HG03175 (cell line): Measurements from ENCODE around the gene CTIF.

Experiments used
- ATAC-seq: cut with Tn5 transposase; IDR thresholded peaks from one replicate; pipeline ENCODE4 v1.9.1; 2021; ENCODE audit warnings: mild to moderate bottlenecking, moderate library complexity; ENCODE audit not compliant: unreplicated experiment

The CTIF gene

GRCh38 chr18:48675912-48676311 lies 137.1 kb downstream of the CTIF start:
- no peak for ATAC-seq

DNA sequence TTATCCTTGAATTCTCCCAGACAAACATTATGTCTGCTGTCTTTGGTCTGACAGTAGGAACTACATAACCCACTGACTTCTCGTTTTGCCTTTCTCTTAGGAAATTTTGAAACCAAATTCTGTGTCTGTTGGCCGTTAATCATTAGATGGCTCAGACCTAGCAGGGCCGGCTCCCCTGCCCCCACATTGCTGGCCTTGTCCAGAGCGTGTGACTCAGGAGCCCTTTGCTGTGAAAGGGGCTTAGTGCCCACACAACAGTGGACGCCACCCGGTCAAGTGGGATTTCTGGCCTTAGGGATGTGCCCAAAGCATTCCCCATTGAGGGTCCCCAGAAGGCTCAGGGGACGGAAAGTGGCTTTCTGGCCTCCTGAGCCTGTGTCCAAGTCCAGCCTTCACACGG lies 137.5 kb downstream of the CTIF start:
- no peak for ATAC-seq

DNA sequence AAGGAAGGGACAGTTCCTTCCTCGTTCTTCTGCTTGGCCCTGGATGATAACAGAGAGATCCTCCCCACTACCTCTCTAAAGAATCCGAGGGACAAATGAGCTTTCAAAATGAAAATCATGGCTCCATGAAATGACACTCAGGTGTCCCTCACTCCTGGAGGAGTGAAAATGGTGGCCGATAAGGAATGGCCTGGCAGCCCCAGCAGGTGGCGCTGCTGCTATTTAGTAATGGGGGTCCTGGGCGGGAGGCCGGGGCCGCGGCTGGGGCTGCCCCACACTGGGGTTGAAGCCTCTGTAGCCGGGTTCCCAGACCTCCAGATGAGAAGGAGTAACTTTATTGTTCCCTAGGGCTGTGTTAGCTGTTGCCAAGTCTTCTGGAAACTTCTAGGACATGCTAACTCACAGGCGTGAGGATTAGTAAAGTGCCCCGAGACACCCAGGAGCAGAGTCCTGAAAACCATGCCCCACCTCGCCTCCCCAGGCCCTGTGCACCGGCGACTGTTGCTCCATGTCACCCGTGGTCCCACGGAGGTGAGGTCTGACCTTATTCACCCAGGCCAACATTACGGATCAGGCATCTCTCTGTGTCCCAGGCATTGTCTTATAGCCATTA lies 138.0 kb downstream of the CTIF start:
- peak; percentile 51 for ATAC-seq

DNA sequence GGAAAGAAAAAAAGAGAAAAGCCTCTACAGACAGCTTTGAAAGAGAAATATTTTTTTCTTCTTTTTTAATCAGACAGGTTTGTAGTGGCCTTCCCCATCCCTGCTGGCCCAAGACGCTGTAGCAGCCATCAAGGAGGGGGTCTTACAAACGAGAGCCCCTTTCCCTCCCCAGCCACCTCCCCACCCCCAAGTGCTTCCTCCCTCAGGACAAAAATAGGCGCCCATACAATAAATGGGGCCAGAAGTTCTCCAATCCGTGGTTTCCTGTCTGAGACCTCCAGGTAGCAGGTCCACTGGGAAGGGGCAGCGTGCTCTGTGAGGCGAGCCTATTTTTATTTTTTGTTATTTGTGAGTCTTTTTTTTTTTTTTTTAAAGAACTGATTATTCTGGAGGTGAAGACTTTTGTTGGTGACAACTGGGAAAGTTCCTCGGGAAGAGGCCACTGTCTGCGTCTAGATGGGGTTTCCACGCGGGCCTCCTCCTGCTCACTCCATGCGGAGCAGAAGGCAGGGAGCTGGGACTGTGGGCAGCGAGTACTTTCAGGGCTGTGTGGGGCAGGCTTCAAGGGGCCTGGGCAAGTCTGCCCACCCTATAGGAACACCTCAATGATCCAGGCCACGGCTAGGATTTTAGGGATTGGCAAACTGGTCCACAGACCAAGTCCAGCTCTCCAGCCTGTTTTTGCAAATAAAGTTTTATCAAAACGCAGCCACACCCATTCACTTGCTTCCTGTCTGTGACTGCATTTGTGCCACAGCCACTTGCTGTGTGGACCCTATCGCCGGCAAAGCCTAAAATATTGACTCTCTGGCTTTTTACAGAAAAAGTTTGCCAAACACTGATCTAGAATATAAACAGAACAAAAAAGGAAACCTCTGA lies 139.6 kb downstream of the CTIF start:
- ATAC-seq, result no peak

DNA sequence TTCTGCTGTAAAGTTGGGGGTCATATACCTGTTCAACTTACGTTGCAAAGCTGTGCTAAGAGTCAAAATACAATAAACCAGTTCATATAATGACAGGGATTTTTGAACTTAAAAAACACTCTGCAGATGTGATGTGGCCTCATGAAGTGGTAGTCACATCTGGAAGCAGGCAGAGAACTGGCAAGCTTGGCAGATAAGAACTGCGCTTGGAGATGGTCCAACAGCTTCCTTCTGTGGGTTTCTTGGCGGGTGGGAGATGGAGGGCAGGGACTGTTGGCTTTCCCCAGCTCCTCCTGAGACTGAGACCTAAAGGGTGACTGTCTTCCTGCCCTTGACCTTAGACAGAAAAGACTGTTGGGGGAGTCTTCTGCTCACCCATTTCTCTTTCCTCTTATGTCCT lies 140.4 kb downstream of the CTIF start:
- no peak for ATAC-seq

- no peak for ATAC-seq
These were observed 141.8 kb downstream of the CTIF start for GRCh38 chr18:48680339-48681250.

DNA sequence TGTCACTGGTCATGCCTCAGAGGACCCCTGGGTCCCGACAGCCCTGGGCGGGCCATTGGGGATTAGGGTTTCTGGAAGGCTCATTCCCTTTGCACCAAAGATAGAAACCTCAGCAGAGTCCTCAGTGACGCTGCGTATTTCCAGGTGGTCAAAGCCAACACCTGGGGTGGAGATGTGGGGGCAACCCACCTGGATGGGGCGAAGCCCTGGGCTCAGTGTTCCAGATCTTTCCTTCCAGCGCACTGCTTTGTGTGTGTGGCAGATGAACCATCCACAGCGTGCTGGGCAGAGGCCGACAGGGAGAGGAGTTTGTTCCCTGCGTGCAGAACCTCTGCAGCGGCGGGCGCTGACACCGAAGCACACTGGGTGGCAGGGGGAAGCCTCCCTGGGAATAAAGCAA lies 143.9 kb downstream of the CTIF start:
- no peak for ATAC-seq

DNA sequence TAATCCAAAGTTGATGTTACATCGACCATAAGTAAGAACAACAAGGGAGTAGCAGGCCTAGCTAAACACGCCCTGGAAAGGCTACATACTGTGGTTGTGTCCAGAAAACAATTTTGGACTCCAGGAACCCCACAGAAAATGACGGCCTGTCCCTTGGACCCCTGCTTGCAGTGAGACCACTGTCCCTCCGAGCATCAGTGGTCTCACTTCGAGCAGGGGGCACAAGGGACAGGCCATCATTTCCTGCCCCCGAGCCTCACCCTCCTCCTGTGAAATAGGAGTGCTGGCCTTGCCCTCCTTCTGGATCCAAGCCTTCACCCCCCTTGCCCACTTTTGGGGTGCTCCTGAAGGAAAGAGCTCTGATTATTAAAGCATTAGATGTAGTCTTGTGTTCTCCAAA lies 144.4 kb downstream of the CTIF start:
- ATAC-seq, result no peak

GRCh38 chr18:48683661-48684060 lies 144.8 kb downstream of the CTIF start:
- no peak for ATAC-seq

GRCh38 chr18:48687346-48688042 lies 148.7 kb downstream of the CTIF start:
- ATAC-seq, result no peak

- no peak for ATAC-seq
These were observed 150.1 kb downstream of the CTIF start for GRCh38 chr18:48688961-48689360.

DNA sequence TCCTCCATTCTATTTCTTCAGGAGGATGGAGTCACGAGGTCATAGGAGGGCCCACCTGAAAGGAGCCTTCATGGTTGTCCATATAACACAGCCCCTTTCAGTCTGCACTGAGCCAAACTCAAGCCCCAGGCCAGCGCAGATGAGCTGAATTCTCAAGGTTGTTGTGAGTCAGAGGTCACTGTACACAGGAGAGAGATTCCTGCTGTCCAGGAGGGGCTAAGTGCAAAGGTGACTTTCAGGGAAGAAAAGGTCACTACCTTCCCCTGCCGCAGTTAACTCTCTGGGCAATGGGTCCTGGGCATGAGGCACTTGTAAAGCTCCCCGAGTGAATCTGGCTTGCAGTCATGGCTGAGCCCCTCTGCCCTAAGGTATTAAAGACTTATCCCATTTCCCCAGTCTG lies 150.7 kb downstream of the CTIF start:
- no peak for ATAC-seq

GRCh38 chr18:48690494-48690893 lies 151.7 kb downstream of the CTIF start:
- ATAC-seq, result no peak

GRCh38 chr18:48693006-48693405 lies 154.2 kb downstream of the CTIF start:
- no peak for ATAC-seq

DNA sequence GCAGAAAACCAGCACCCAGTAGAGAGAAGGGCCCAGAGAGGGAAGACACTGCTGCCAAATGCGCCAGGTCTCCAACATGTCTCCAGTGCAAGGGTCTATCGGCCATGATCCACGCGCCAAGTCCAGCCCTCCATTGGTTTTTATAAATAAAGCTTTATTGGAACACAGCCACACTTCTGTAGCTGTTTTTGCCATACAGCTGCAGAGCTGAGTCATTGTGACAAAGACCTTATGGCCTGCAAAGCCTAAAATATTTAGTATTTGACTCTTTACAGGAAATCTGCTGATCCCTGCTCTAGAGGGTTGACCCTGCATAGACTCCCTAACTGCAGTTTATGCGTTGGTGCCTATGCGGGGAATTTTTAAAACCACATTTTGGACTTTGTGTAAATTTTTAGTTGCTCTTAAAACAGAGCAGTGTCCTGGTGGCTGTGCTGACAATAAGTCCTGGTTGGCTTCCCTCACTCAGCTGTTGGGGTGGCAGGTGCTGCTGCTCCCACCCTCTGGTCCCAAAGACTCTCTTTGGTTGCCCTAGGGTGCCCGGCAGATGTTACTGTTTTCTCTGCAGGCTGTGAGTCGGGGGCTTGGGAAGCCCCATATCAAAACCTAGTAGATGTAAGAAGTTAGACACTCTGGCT lies 154.9 kb downstream of the CTIF start:
- ATAC-seq, result no peak

- no peak for ATAC-seq
These were observed 155.5 kb downstream of the CTIF start for GRCh38 chr18:48694295-48694694.

GRCh38 chr18:48695671-48696070 lies 156.8 kb downstream of the CTIF start:
- no peak for ATAC-seq

DNA sequence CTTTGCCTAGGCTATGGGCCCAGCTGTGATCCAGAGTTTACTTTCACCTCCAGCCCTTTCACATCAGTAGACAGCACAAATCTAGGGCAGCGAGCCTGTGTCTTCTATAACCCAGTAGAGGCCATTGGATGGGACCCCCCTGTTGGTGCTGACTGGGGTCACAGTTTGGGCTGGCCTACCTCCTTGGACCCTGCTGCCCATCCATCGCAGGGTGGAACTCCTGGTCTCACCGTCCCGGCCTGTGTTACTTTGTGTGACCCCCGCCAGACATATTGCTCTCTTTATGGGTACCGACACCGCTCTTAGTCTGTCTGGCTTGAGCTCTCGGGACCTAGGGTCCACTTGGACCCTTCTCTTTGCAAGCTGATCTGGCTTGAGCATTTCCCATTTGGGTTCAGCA lies 157.4 kb downstream of the CTIF start:
- ATAC-seq, result no peak

DNA sequence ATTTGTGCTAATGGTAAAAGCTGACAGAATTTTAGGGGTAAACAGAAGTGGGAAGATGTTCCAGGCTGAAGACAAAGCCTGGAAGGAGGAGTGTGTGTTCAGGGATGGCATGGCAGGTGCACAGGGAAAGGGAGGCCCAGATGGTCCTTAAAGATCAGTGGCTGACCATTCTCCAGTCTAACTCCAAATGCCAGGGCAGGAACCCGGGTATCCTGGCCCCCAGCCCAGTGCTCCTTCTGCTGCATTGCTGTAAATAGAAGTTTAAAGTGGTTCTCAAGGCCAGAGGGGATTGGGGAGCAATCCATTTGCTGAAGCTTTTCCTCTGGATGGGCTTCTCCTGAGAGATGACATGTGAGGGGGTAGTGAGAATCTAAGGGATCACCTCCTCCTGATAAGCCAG lies 158.6 kb downstream of the CTIF start:
- ATAC-seq, result no peak

- no peak for ATAC-seq
These were observed 159.9 kb downstream of the CTIF start for GRCh38 chr18:48698707-48699106.
